Measurements from ENCODE around the gene NDUFB7. TPM values are rescaled to one million over a fixed set of nuclear protein-coding genes. Genes with fewer than 3 reads are reported as not detected.
A peak's percentile ranks its signal among the peaks of the same experiment; 100 is the strongest.

Gene NDUFB7
- total and polyA plus RNA-seq, 2 of the 8 experiments (the other 6 are each of a cell fraction or from before 2014, with no cell fraction given): 151 to 740 TPM

DNA sequence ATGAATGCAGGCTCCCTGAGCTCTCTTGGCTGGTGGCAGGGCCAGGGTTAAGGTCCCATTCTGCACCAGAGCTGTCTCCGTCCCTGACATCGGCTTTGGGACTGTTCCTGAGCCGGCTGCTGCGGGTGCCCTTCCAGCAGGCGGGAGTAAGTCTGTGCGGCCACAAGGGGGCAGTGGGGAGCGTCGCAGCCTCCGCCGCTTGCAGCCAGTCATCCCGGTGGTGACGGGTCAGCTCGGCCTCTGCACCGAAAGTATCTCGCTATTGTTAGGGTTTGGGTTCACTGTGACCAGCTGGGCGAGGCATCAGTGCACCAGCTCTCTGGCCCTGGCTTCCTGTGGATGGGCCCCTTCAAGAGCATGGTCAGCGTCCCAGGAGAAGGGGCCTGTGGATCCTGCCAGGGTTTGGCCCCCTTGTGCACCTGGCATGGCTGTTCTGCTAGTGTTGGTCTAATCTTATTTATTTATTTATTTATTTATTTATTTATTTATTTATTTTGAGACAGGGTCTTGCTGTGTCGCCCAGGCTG is 15.1 kb downstream of the NDUFB7 start (continued):
- no peak for TF ChIP-seq TCF12 (IDR thresholded peaks at IDR 0.05; ENCODE audit: low read depth, low read length)
- peak in 1 of 2 experiments; percentile 16; a peak in 1 of 3 replicates for TF ChIP-seq EP300 (IDR thresholded peaks at IDR 0.05; ENCODE audit: borderline replicate concordance in 1 of 2, low read depth in 2 of 2, low read length in 2 of 2)
- TF ChIP-seq TEAD4 (IDR thresholded peaks at IDR 0.05; ENCODE audit: low read depth, low read length): no peak
- TF ChIP-seq, protein P1, sequence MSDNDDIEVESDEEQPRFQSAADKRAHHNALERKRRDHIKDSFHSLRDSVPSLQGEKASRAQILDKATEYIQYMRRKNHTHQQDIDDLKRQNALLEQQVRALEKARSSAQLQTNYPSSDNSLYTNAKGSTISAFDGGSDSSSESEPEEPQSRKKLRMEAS (IDR thresholded peaks at IDR 0.05): no peak
- TF ChIP-seq TAF1 (IDR thresholded peaks at IDR 0.05; ENCODE audit: low read depth, low read length): peak; percentile 49; the same call in 1 of the 2 replicates
- TF ChIP-seq GABPA (IDR thresholded peaks at IDR 0.05; ENCODE audit: borderline replicate concordance, insufficient read depth, low read length): peak; percentile 64; the same call in 1 of the 2 replicates
- TF ChIP-seq BRCA1 (IDR thresholded peaks at IDR 0.05; ENCODE audit: low read depth, low read length): no peak
- no peak for TF ChIP-seq KDM1A (IDR thresholded peaks at IDR 0.05; ENCODE audit: borderline replicate concordance, low read length)
- no peak for TF ChIP-seq SIRT6 (IDR thresholded peaks at IDR 0.05; ENCODE audit: low read length)
- TF ChIP-seq RXRA (IDR thresholded peaks at IDR 0.05; ENCODE audit: insufficient read depth, low read depth, low read length): no peak
- TF ChIP-seq, protein P2, sequence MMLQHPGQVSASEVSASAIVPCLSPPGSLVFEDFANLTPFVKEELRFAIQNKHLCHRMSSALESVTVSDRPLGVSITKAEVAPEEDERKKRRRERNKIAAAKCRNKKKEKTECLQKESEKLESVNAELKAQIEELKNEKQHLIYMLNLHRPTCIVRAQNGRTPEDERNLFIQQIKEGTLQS (IDR thresholded peaks at IDR 0.05; ENCODE audit: insufficient read depth, low read depth, low read length): no peak
- TF ChIP-seq JUND (IDR thresholded peaks at IDR 0.05; ENCODE audit: low read length): peak; percentile 57; the same call in 1 of the 2 replicates
- TF ChIP-seq TAF7 (optimal IDR thresholded peaks at IDR 0.05; ENCODE audit: borderline replicate concordance, low read depth, low read length): no peak
- TF ChIP-seq SAP30 (IDR thresholded peaks at IDR 0.05; ENCODE audit: insufficient read depth, insufficient replicate concordance, low read length): no peak
- no peak for TF ChIP-seq BACH1 (IDR thresholded peaks at IDR 0.05; ENCODE audit: low read length)
- peak; percentile 36; the same call in 1 of the 2 replicates for TF ChIP-seq TBP (IDR thresholded peaks at IDR 0.05; ENCODE audit: low read depth, low read length)
- TF ChIP-seq SP1 (IDR thresholded peaks at IDR 0.05; ENCODE audit: low read depth, low read length): 0 out of 2 replicates have a peak, but pooled peaks have one; percentile 17
- no peak for TF ChIP-seq FOSL1 (IDR thresholded peaks at IDR 0.05; ENCODE audit: insufficient read depth, low read depth, low read length)
- TF ChIP-seq RAD21 (IDR thresholded peaks at IDR 0.05 in 1 of 2, conservative IDR thresholded peaks at IDR 0.05 in 1 of 2; ENCODE audit: low read depth in 2 of 2, low read length in 2 of 2): peak; percentile 60 to 72
- no peak for TF ChIP-seq BCL11A (IDR thresholded peaks at IDR 0.05; ENCODE audit: low read depth in 2 of 2, low read length in 2 of 2)
- TF ChIP-seq, protein P3, sequence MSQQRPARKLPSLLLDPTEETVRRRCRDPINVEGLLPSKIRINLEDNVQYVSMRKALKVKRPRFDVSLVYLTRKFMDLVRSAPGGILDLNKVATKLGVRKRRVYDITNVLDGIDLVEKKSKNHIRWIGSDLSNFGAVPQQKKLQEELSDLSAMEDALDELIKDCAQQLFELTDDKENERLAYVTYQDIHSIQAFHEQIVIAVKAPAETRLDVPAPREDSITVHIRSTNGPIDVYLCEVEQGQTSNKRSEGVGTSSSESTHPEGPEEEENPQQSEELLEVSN (IDR thresholded peaks at IDR 0.05): no peak
- 0 out of 2 replicates have a peak, but pooled peaks have one; percentile 46 for TF ChIP-seq YY1 (IDR thresholded peaks at IDR 0.05; ENCODE audit: low read depth, low read length)
- no peak for TF ChIP-seq ASH2L (IDR thresholded peaks at IDR 0.05; ENCODE audit: low read length)

Data from H1 (cell line).